A549 (cell line): ENCODE measurements around the gene KCNH3.

Source experiments
- HDAC2 ChIP-seq: fragments of 200-600 bp; sonication (generic); IDR thresholded peaks from 2 replicates; pipeline ENCODE4 v1.6.1; 2016
- MAZ ChIP-seq: fragments of 150-350 bp; IDR thresholded peaks from 2 replicates; pipeline ENCODE4 v1.6.1; 2014; ENCODE audit warnings: antibody characterized with exemption, low read depth, low read length, borderline replicate concordance
- RAD21 ChIP-seq, 2 experiments: fragments of >200 bp in 1 of 2; sonication (Bioruptor Twin) in 1 of 2; formaldehyde crosslinking in 1 of 2; IDR thresholded peaks in 1 of 2; conservative IDR thresholded peaks in 1 of 2; 2 replicates in 1 of 2; 3 replicates in 1 of 2; pipeline ENCODE4 v1.6.1; 2012 to 2018; ENCODE audit warnings: inconsistent platforms in 1 of 2
- REST ChIP-seq: fragments of 200-600 bp; sonication (generic); IDR thresholded peaks from 2 replicates; pipeline ENCODE4 v1.6.1; 2016; ENCODE audit warnings: antibody characterized with exemption, mild to moderate bottlenecking, moderate library complexity

- no peak for TF ChIP-seq MAZ
- no peak for TF ChIP-seq REST
- no peak for TF ChIP-seq HDAC2
- TF ChIP-seq RAD21 (conservative IDR thresholded peaks at IDR 0.05 in 1 of 2, IDR thresholded peaks at IDR 0.05 in 1 of 2) = no peak
Measured at GRCh38 chr12:49588281-49588680, 49.5 kb downstream of the KCNH3 start.
